Smooth muscle cell (in vitro differentiated cells): ENCODE results near the gene MARCO. TPM values are rescaled to one million over a fixed set of nuclear protein-coding genes. Genes with fewer than 3 reads are reported as not detected.

ENCODE experiments used
- DNase-seq: peaks from one replicate; lab custom pipeline; 2025; ENCODE audit not compliant: unreplicated experiment; lab: John Stamatoyannopoulos, UW
- H2AFZ ChIP-seq: fragments of 200-600 bp; sonication (generic); 2 replicates; pipeline ENCODE4 v1.6.0; 2016; ENCODE audit warnings: antibody characterized with exemption, low read depth, mild to moderate bottlenecking
- H3F3A ChIP-seq: fragments of 200-600 bp; sonication (generic); 2 replicates; pipeline ENCODE4 v1.6.0; 2017; ENCODE audit warnings: antibody characterized with exemption, low read depth
- H3K27ac ChIP-seq: fragments of 200-600 bp; sonication (generic); 2 replicates; pipeline ENCODE4 v1.5.1; 2016; ENCODE audit warnings: low read depth, mild to moderate bottlenecking
- H3K27me3 ChIP-seq: fragments of 200-600 bp; sonication (generic); 2 replicates; pipeline ENCODE4 v1.6.1; 2016; ENCODE audit warnings: low read depth, mild to moderate bottlenecking
- H3K36me3 ChIP-seq: fragments of 200-600 bp; sonication (generic); 2 replicates; pipeline ENCODE4 v1.5.1; 2016; ENCODE audit warnings: low read depth
- H3K4me1 ChIP-seq: fragments of 200-600 bp; sonication (generic); 2 replicates; pipeline ENCODE4 v1.5.1; 2016; ENCODE audit warnings: low read depth
- H3K4me2 ChIP-seq: fragments of 200-600 bp; sonication (generic); 2 replicates; pipeline ENCODE4 v1.6.0; 2016; ENCODE audit warnings: mild to moderate bottlenecking
- H3K4me3 ChIP-seq: fragments of 200-600 bp; sonication (generic); 2 replicates; pipeline ENCODE4 v1.5.1; 2016; ENCODE audit warnings: mild to moderate bottlenecking
- H3K79me2 ChIP-seq: fragments of 200-600 bp; sonication (generic); 2 replicates; pipeline ENCODE4 v1.6.0; 2016; ENCODE audit warnings: low read depth, mild to moderate bottlenecking
- H3K9ac ChIP-seq: fragments of 200-600 bp; sonication (generic); 2 replicates; pipeline ENCODE4 v1.6.0; 2016; ENCODE audit warnings: low read depth
- H3K9me3 ChIP-seq: fragments of 200-600 bp; sonication (generic); replicated peaks from 2 replicates; pipeline ENCODE4 v1.5.1; 2016; ENCODE audit warnings: low read depth
- H4K20me1 ChIP-seq: fragments of 200-600 bp; sonication (generic); 2 replicates; pipeline ENCODE4 v1.6.0; 2016; ENCODE audit warnings: low read depth
- CTCF ChIP-seq: fragments of 200-600 bp; sonication (generic); IDR thresholded peaks from 2 replicates; pipeline ENCODE4 v1.5.1; 2017; ENCODE audit warnings: borderline replicate concordance, mild to moderate bottlenecking, antibody characterized with exemption; ENCODE audit not compliant: insufficient read depth, poor library complexity, severe bottlenecking
- WGBS: methylation state at CpG from one replicate; pipeline ENCODE4 v1.1.7; 2016; ENCODE audit warnings: low lambda C conversion rate; 5-methylcytosine and 5-hydroxymethylcytosine counted together
- polyA plus RNA-seq: library from polyadenylated mRNA; unstranded; fragments of >200 nt; fragmentation: Nextera tagmentation; extraction: Ambion mirVana; gene quantifications from 2 replicates; pipeline ENCODE4 v1.2.1, GENCODE V29; 2016
- total RNA-seq: library from RNA; depleted of rRNA; stranded (reverse); fragments of >200 nt; gene quantifications from 2 replicates; pipeline ENCODE4 v1.2.3, GENCODE V29; 2014

Gene MARCO
- total and polyA plus RNA-seq, 2 experiments from 2014 or later, result not detected

GRCh38 chr2:119024568-119024967 is 82.6 kb downstream of the MARCO start:
- Histone ChIP-seq H3K4me2 (no peak overlapping the region), H2AFZ (no peak overlapping the region), H4K20me1 (no peaks in the 10 kb centered on the region), H3K79me2 (no peaks in the 10 kb centered on the region), H3K9ac (no peak overlapping the region), H3K27ac (no peak overlapping the region), H3K27me3 (peaks cover 11% of the 10 kb centered on the region), H3K4me1 (no peaks in the 10 kb centered on the region), H3K9me3 (no peaks in the 10 kb centered on the region), H3F3A (no peaks in the 10 kb centered on the region), H3K4me3 (no peak overlapping the region), H3K36me3 (no peaks in the 10 kb centered on the region)
- no peak for TF ChIP-seq CTCF
- 58% methylated on average over 3 of the region's 3 CpGs for WGBS
- DNase-seq, result no peak

DNA sequence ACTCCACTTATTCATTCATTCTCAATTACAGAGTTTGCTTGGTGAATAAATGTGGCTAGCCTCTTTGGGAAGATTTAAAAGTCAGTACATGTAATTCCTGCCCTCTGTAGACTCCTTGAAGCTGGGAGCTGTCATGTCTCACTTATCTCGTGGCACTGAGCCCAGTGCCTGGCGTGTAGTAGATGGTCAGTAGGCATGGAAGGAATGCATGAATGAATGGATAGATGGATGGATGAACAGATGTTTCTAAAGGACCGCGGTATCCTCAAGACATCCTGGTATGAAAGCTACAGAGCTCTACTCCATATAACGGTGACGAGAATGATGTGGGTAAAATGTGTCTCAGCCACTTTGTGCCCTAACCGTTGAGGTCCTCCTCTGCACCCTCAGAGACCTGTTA is 83.0 kb downstream of the MARCO start:
- H3K27ac ChIP-seq, result no peak overlapping the region
- no peak overlapping the region for H3K9ac ChIP-seq
- no peak for DNase-seq
- H3K9me3 ChIP-seq, result no peaks in the 10 kb centered on the region
- no peaks in the 10 kb centered on the region for H3K79me2 ChIP-seq
- H3K4me2 ChIP-seq, result no peak overlapping the region
- no peak overlapping the region for H2AFZ ChIP-seq
- 92% methylated on average over 7 of the region's 7 CpGs for WGBS
- no peak overlapping the region for H3K4me3 ChIP-seq
- no peaks in the 10 kb centered on the region for H3K36me3 ChIP-seq
- H3F3A ChIP-seq, result no peaks in the 10 kb centered on the region
- no peaks in the 10 kb centered on the region for H4K20me1 ChIP-seq
- no peaks in the 10 kb centered on the region for H3K4me1 ChIP-seq
- TF ChIP-seq CTCF, result no peak
- peaks cover 11% of the 10 kb centered on the region for H3K27me3 ChIP-seq

DNA sequence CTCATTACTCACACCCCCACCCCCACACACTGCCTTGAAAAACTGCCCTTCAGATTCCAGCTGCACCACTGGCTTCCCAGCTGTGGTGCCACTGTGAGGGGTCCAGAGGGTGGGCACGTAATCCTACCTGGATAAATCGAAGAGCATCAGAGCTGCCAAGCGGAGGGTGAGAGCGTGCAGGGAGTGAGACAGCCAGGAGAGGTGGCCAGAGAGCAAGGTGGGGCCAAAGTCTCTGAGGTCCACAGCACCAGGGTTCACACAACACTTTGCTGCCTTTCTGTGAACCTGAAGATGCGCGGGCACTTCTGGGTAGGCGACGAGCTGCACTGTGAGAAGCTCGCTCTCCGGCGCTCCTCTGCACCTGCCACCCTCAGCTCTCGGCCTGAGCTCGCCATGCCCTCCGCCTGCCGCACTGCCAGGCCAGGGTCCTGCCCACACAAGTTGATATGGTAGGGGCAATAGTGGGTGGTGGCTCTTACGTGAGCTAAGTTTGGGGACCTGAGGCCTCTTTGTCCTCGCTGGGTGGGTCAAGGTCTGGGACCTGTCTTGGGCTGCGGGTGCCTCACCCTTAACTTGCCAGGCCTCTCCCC is 83.9 kb downstream of the MARCO start:
- no peaks in the 10 kb centered on the region for H3F3A ChIP-seq
- H3K4me1 ChIP-seq, result no peaks in the 10 kb centered on the region
- no peaks in the 10 kb centered on the region for H3K79me2 ChIP-seq
- no peaks in the 10 kb centered on the region for H4K20me1 ChIP-seq
- no peak for TF ChIP-seq CTCF
- no peak for DNase-seq
- H3K9ac ChIP-seq, result no peak overlapping the region
- 90% methylated on average over 18 of the region's 18 CpGs for whole genome bisulfite sequencing
- H3K27ac ChIP-seq, result no peak overlapping the region
- H3K27me3 ChIP-seq, result peaks cover 15% of the 10 kb centered on the region
- no peak overlapping the region for H3K4me2 ChIP-seq
- no peaks in the 10 kb centered on the region for H3K36me3 ChIP-seq
- no peak overlapping the region for H2AFZ ChIP-seq
- no peak overlapping the region for H3K4me3 ChIP-seq
- no peaks in the 10 kb centered on the region for H3K9me3 ChIP-seq

GRCh38 chr2:119026890-119027289 is 84.9 kb downstream of the MARCO start:
- no peak for DNase-seq
- Histone ChIP-seq H3K27me3 (peaks cover 10% of the 10 kb centered on the region), H2AFZ (no peak overlapping the region), H3K4me3 (no peak overlapping the region), H3K79me2 (no peaks in the 10 kb centered on the region), H3K4me1 (no peaks in the 10 kb centered on the region), H3K36me3 (no peaks in the 10 kb centered on the region), H3K27ac (no peak overlapping the region), H3K9ac (no peak overlapping the region), H4K20me1 (no peaks in the 10 kb centered on the region), H3F3A (no peaks in the 10 kb centered on the region), H3K4me2 (no peak overlapping the region), H3K9me3 (no peaks in the 10 kb centered on the region)
- no peak for TF ChIP-seq CTCF
- WGBS, result 83% methylated on average over 5 of the region's 5 CpGs
